ENCODE data around the gene ATP1B2. TPM values are rescaled to one million over a fixed set of nuclear protein-coding genes. Genes with fewer than 3 reads are reported as not detected.

ATP1B2 gene
- total RNA-seq, 4 donors from 2014 or later, result 0.10 to 0.81 (median 0.21) TPM

DNA sequence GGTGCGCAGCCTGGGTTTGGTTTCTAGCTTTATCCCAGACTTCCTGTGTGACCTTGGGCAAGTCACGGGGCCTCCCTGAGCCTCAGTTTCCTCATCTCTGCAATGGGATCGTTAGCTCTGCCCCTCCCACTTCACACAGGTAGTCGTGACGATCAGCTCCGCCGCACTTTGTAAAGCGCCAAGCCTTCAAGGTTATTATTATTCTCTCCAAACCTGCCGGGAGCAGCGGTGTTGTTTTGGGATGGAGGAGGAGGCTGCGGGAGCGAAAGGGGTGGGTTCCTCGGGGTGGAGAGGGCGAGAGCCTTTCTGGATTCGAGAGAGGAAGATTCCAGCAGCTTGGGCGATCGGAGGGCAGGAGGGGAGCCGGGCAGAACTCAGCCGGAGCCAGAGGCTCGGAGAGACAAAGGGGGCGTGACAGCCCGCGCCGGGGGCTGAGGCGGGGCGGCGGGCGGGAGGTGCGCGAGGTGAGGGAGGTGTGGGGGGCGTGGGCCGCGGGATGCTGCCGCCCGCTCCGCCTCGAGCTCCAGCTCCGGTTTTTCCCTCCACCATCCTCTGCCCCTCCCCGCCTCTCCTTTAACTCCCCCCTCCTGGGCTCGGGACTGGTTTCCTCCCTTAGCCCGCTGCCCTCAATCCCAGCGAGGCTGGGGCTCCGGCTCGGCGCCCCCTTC lies 54.0 kb downstream of the ATP1B2 start, which contains the start of gene EFNB3:
Gene EFNB3 (plus strand): TSS at position 602 of the 668 bp plus-strand sequence. CDS start 397 bp downstream, outside the sequence.
- TF ChIP-seq, protein P1, sequence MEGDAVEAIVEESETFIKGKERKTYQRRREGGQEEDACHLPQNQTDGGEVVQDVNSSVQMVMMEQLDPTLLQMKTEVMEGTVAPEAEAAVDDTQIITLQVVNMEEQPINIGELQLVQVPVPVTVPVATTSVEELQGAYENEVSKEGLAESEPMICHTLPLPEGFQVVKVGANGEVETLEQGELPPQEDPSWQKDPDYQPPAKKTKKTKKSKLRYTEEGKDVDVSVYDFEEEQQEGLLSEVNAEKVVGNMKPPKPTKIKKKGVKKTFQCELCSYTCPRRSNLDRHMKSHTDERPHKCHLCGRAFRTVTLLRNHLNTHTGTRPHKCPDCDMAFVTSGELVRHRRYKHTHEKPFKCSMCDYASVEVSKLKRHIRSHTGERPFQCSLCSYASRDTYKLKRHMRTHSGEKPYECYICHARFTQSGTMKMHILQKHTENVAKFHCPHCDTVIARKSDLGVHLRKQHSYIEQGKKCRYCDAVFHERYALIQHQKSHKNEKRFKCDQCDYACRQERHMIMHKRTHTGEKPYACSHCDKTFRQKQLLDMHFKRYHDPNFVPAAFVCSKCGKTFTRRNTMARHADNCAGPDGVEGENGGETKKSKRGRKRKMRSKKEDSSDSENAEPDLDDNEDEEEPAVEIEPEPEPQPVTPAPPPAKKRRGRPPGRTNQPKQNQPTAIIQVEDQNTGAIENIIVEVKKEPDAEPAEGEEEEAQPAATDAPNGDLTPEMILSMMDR (IDR thresholded peaks at IDR 0.05 in 4 of 5, conservative IDR thresholded peaks at IDR 0.05 in 1 of 5), result no peak
- TF ChIP-seq POLR2A (IDR thresholded peaks at IDR 0.05), result no peak
- Histone ChIP-seq H3K4me3 (peak within 1 kb of the TSS; percentile 14 to 35 (median 24)), H3K27me3 (peaks cover 33 to 40% (median 35%) of the 10 kb centered on the region in 3 donors), H3K27ac (no peak within 1 kb of the TSS), H3K4me1 (no peaks in the 10 kb centered on the region), H3K36me3 (peaks cover 0 to 19% of the 10 kb centered on the region in 2 donors), H3K9me3 (no peaks in the 10 kb centered on the region)
- in situ Hi-C loops (cut with MboI; ENCODE audit: low sequenced_read_pairs in 4 of 4) (no loop called here), intact Hi-C loops (cut with DNase I; ENCODE audit: low total_unique reads) (no loop called here)
- DNase-seq, result no peak
- no peak for ATAC-seq

DNA sequence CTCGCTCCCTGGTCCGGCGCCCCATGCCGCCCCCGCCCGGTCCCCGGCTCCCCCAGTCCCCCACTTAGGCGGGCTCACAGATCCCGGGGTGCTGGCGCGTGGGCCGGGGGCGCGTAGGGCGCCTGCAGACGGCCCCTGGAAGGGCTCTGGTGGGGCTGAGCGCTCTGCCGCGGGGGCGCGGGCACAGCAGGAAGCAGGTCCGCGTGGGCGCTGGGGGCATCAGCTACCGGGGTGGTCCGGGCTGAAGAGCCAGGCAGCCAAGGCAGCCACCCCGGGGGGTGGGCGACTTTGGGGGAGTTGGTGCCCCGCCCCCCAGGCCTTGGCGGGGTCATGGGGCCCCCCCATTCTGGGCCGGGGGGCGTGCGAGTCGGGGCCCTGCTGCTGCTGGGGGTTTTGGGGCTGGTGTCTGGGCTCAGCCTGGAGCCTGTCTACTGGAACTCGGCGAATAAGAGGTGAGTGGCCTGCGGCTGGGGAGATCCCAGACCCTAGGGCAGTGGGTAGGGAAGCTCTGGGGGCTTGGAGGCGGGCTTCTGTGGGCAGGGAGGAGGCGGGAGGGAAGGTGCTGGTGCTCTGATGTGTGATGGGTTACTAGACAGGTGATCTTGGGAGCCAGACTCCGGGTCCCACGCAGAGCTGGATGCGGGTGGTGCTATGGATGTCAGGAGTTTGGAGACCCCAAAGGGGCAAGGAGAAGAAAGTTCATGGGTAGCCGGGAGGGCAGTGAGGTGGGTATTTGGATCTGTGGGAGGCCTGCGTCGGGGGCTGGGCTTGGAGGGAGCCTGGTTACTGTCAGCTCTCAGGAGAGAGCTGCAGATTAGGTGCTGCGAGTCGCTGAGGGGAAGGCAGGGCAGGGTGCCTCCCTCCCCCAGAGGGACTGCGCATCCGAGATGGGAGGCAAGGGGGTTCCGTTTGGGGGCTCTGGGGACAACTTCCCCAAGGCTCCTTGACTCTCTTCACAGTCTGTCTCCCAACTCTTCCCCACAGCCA lies 54.8 kb downstream of the ATP1B2 start:
- in situ Hi-C loops (cut with MboI; ENCODE audit: low sequenced_read_pairs in 4 of 4), result no loop called here
- TF ChIP-seq, protein P1 (IDR thresholded peaks at IDR 0.05 in 4 of 5, conservative IDR thresholded peaks at IDR 0.05 in 1 of 5), result no peak
- TF ChIP-seq POLR2A (IDR thresholded peaks at IDR 0.05), result no peak
- no peak overlapping the region for H3K27ac ChIP-seq
- peaks cover 35 to 43% (median 36%) of the 10 kb centered on the region in 3 donors for H3K27me3 ChIP-seq
- peak overlapping the region; percentile 14 to 35 (median 24) for H3K4me3 ChIP-seq
- H3K4me1 ChIP-seq, result no peaks in the 10 kb centered on the region
- no peaks in the 10 kb centered on the region for H3K9me3 ChIP-seq
- intact Hi-C loops (cut with DNase I; ENCODE audit: low total_unique reads), result no loop called here
- ATAC-seq, result no peak
- no peak for DNase-seq
- H3K36me3 ChIP-seq, result peaks cover 0 to 19% of the 10 kb centered on the region in 2 donors

DNA sequence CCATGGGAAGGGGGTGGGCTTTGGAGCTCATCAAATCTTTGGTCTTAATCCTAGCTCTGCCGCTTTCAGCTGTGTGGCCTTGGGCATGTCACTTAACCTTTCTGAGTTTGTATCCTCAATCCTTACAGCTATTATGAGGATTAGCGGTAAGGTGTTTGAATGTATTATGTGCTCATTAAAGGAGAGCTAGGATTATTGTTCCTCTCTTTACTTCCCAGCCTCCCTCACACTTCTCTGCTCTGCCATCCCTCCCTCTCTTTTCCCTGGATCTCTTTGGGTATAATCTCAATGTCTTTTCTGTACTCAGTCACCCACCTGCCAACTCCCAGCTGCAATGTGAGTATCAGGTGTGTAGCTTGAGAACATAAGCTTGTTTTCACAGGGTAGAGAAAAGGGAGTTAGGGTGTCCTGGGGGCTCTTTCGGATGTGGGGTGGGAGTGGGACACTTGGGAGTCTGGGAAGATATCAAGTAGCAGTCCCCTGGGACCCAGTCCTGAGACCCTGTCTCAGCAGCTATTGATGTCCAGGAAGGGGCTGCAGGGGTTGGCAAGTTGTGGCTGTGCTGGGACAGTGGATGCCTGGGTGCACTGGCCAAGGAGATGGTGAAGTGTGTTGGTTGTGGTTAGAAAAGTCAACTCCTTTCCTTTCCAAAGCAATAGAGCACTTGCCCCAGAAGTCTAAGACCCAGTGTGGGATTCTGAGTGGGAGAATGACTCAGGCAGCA lies 56.1 kb downstream of the ATP1B2 start:
- TF ChIP-seq POLR2A (IDR thresholded peaks at IDR 0.05), result no peak
- TF ChIP-seq, protein P1 (IDR thresholded peaks at IDR 0.05 in 4 of 5, conservative IDR thresholded peaks at IDR 0.05 in 1 of 5), result no peak
- no peaks in the 10 kb centered on the region for H3K4me1 ChIP-seq
- no peak overlapping the region for H3K4me3 ChIP-seq
- DNase-seq, result no peak
- in situ Hi-C loops (cut with MboI; ENCODE audit: low sequenced_read_pairs in 4 of 4), result no loop called here
- no peaks in the 10 kb centered on the region for H3K9me3 ChIP-seq
- H3K36me3 ChIP-seq, result peaks cover 0 to 13% of the 10 kb centered on the region in 2 donors
- intact Hi-C loops (cut with DNase I; ENCODE audit: low total_unique reads), result no loop called here
- H3K27ac ChIP-seq, result no peak overlapping the region
- ATAC-seq, result no peak
- H3K27me3 ChIP-seq, result peaks cover 40 to 51% (median 42%) of the 10 kb centered on the region in 3 donors

Other genes with a start within 250 kb of the ATP1B2 start
- gene TMEM256, start 246.8 kb upstream of the ATP1B2 start, total RNA-seq, result 10 to 100 TPM; 28.9 to 65.6 (median 50.2) TPM
- gene NLGN2, start 243.1 kb upstream of the ATP1B2 start, total RNA-seq, result 1 to 10 TPM; 4.2 to 6.6 (median 4.4) TPM
- not detected for gene SPEM1, start 230.6 kb upstream of the ATP1B2 start, total RNA-seq
- gene SPEM2, start 225.3 kb upstream of the ATP1B2 start, total RNA-seq, result not detected
- gene SPEM3, start 222.1 kb upstream of the ATP1B2 start, total RNA-seq, result not detected
- gene TMEM102, start 215.5 kb upstream of the ATP1B2 start, total RNA-seq, result 1 to 10 TPM in 3 of 4 donors, under 1 TPM in 1; 0.92 to 3.9 (median 2.3) TPM
- 1 to 10 TPM; 1.2 to 7.4 (median 4.1) TPM for gene FGF11, start 211.4 kb upstream of the ATP1B2 start, total RNA-seq
- gene CHRNB1, start 205.9 kb upstream of the ATP1B2 start, total RNA-seq, result 100 to 1,000 TPM in 2 of 4 donors, 10 to 100 TPM in 2; 82.3 to 202 (median 101) TPM
- gene ZBTB4, start 171.3 kb upstream of the ATP1B2 start, total RNA-seq, result 10 to 100 TPM; 24.2 to 43.1 (median 31.2) TPM
- not detected for gene SLC35G6, start 169.5 kb upstream of the ATP1B2 start, total RNA-seq
- gene POLR2A, start 166.6 kb upstream of the ATP1B2 start, total RNA-seq, result 10 to 100 TPM; 20.3 to 56.9 (median 39.3) TPM
- 10 to 100 TPM in 3 of 4 donors, 1 to 10 TPM in 1; 7.9 to 26.1 (median 16.9) TPM for gene TNFSF12, start 101.9 kb upstream of the ATP1B2 start, total RNA-seq
- 1 to 10 TPM; 2.8 to 8.4 (median 5.0) TPM for gene TNFSF13, start 92.2 kb upstream of the ATP1B2 start, total RNA-seq
- 10 to 100 TPM; 63.6 to 71.5 (median 68.8) TPM for gene SENP3, start 89.0 kb upstream of the ATP1B2 start, total RNA-seq
- gene CD68, start 71.3 kb upstream of the ATP1B2 start, total RNA-seq, result 10 to 100 TPM; 10.1 to 66.5 (median 20.3) TPM
- gene MPDU1, start 67.1 kb upstream of the ATP1B2 start, total RNA-seq, result 100 to 1,000 TPM in 2 of 4 donors, 10 to 100 TPM in 2; 55.9 to 157 (median 101) TPM
- 1 to 10 TPM in 2 of 4 donors, under 1 TPM in 1, not detected in 1; 0.66 to 1.3 (median 1.1) TPM for gene SOX15, start 60.8 kb upstream of the ATP1B2 start, total RNA-seq
- 100 to 1,000 TPM; 100 to 174 (median 140) TPM for gene FXR2, start 36.0 kb upstream of the ATP1B2 start, total RNA-seq
- gene SAT2, start 23.1 kb upstream of the ATP1B2 start, total RNA-seq, result 10 to 100 TPM; 38.4 to 79.4 (median 60.4) TPM
- gene SHBG, start 20.8 kb upstream of the ATP1B2 start, total RNA-seq, result not detected
- 10 to 100 TPM; 14.1 to 17.0 (median 15.4) TPM for gene TP53, start 36.6 kb downstream of the ATP1B2 start, total RNA-seq
- 1 to 10 TPM; 2.6 to 5.8 (median 3.7) TPM for gene WRAP53, start 37.6 kb downstream of the ATP1B2 start, total RNA-seq
- gene EFNB3, start 54.3 kb downstream of the ATP1B2 start, total RNA-seq, result under 1 TPM in 3 of 4 donors, not detected in 1; 0.13 to 0.46 (median 0.31) TPM
- not detected for gene DNAH2, start 66.8 kb downstream of the ATP1B2 start, total RNA-seq
- 1 to 10 TPM; 1.9 to 8.2 (median 4.4) TPM for gene KDM6B, start 183.3 kb downstream of the ATP1B2 start, total RNA-seq
- gene TMEM88, start 204.1 kb downstream of the ATP1B2 start, total RNA-seq, result 10 to 100 TPM; 18.8 to 56.8 (median 27.9) TPM
- gene NAA38, start 206.6 kb downstream of the ATP1B2 start, total RNA-seq, result 100 to 1,000 TPM in 2 of 4 donors, 10 to 100 TPM in 2; 57.4 to 133 (median 96.6) TPM
- gene CYB5D1, start 207.1 kb downstream of the ATP1B2 start, total RNA-seq, result 10 to 100 TPM in 2 of 4 donors, 1 to 10 TPM in 2; 4.1 to 14.7 (median 9.0) TPM
- gene CHD3, start 237.9 kb downstream of the ATP1B2 start, total RNA-seq, result 1 to 10 TPM; 5.4 to 7.7 (median 6.0) TPM

Measured in gastrocnemius medialis (tissue), 4 donors.